Upper lobe of right lung (tissue), 1 donor: ENCODE data around the gene FTCD. TPM values are rescaled to one million over a fixed set of nuclear protein-coding genes. Genes with fewer than 3 reads are reported as not detected.
"Not testable (repeated sequence)": the region's sequence is repeated elsewhere in the genome, so short reads cannot be mapped to it uniquely, and the experiment has no call there.

Experiments
- ATAC-seq: fragments of 200-7000 bp; cut with Tn5 transposase; one replicate; pipeline ENCODE4 v1.9.1; 2020; ENCODE audit warnings: mild to moderate bottlenecking, moderate library complexity
- DNase-seq: peaks from one replicate; pipeline ENCODE4 v3.0.0-alpha.2; 2020
- H3K27ac ChIP-seq: fragments of 200-600 bp; one replicate; pipeline ENCODE4 v1.8.0; 2022
- H3K27me3 ChIP-seq: fragments of 200-600 bp; one replicate; pipeline ENCODE4 v1.8.0; 2022; ENCODE audit warnings: mild to moderate bottlenecking
- H3K36me3 ChIP-seq: fragments of 200-600 bp; one replicate; pipeline ENCODE4 v1.8.0; 2022
- H3K4me1 ChIP-seq: fragments of 200-600 bp; one replicate; pipeline ENCODE4 v1.8.0; 2022
- H3K4me3 ChIP-seq: fragments of 200-600 bp; one replicate; pipeline ENCODE4 v1.8.0; 2022; ENCODE audit warnings: mild to moderate bottlenecking
- H3K9me3 ChIP-seq: fragments of 200-600 bp; one replicate; pipeline ENCODE4 v1.8.0; 2022
- CTCF ChIP-seq: fragments of 200-600 bp; IDR thresholded peaks from one replicate; pipeline ENCODE4 v1.8.0; 2022; ENCODE audit warnings: antibody characterized with exemption
- intact Hi-C: fragments of 100-400 bp; cut with DNase I; formaldehyde crosslinking; loops from one replicate; pipeline ENCODE4 v1.11.0; 2022
- total RNA-seq: library from RNA; stranded (reverse); fragmentation: NEBNext Ultra II Directional; extraction: Animal tissue kit (Norgen Biotek cat#: 25700); gene quantifications from one replicate; pipeline ENCODE4 v1.2.1, GENCODE V29; 2021
- donor health status: DM: no; HTN: yes; CAD: no; lungs with severe emphysema.

The FTCD gene
- total RNA-seq, 1 donor from 2014 or later = 0.46 TPM

- Histone ChIP-seq H3K27ac (no peak overlapping the region), H3K4me1 (no peaks in the 10 kb centered on the region), H3K36me3 (no peaks in the 10 kb centered on the region), H3K9me3 (no peaks in the 10 kb centered on the region), H3K4me3 (no peak overlapping the region), H3K27me3 (no peaks in the 10 kb centered on the region)
- ATAC-seq (no peak), DNase-seq (peak; percentile 42)
- TF ChIP-seq CTCF = no peak
- intact Hi-C loops = no loop called here
Observed at GRCh38 chr21:46172863-46173528, 17.6 kb upstream of the FTCD start.

DNA sequence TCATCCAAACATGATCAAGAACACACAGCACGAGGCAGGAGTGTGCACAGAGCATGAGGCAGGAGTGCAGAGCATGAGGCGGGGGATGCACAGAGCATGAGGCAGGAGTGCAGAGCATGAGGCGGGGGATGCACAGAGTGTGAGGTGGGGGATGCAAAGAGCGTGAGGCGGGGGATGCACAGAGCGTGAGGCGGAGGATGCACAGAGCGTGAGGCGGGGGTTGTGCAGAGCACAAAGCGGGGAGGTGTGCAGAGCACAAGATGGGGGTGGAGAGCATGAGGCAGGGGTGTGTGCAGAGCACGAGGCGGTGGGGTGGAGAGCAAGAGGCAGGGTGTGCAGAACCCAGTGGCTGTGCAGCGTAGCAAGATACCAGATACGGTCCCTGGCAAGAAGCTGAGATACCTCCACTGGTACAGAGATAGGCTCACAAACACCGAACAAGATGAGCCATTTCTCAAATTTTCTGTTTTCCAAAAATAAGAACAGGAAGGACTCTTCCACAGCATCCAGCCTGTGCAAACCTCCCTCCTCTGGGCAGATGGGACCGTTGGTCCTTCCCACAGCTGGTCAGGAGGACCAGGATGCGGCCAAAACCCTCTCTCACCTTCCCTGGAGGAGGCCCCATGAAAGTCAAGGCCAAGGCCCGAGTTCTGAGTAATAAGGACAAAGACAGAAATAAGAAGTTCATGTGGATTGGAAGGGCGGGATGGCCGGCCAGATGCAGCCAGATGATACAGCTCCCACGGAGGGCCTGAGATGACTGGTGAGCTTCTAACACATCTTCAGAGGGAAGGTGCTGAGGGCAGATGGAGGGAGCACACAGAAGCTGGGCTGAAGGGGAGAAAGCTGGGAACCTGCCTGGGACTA, 16.9 kb upstream of the FTCD start:
- no peaks in the 10 kb centered on the region for H3K27me3 ChIP-seq
- DNase-seq (peak; percentile 30), ATAC-seq (peak; percentile 13)
- H3K27ac ChIP-seq = no peak overlapping the region
- no peak for TF ChIP-seq CTCF
- intact Hi-C loops = no loop called here
- H3K9me3 ChIP-seq = no peaks in the 10 kb centered on the region
- H3K36me3 ChIP-seq = no peaks in the 10 kb centered on the region
- no peaks in the 10 kb centered on the region for H3K4me1 ChIP-seq
- H3K4me3 ChIP-seq = no peak overlapping the region

- no peaks in the 10 kb centered on the region for H3K36me3 ChIP-seq
- DNase-seq (no peak), ATAC-seq (no peak)
- H3K9me3 ChIP-seq = no peaks in the 10 kb centered on the region
- no peak overlapping the region for H3K4me3 ChIP-seq
- no peaks in the 10 kb centered on the region for H3K27me3 ChIP-seq
- no peak for TF ChIP-seq CTCF
- no peak overlapping the region for H3K27ac ChIP-seq
- intact Hi-C loops = no loop called here
- no peaks in the 10 kb centered on the region for H3K4me1 ChIP-seq
Observed at GRCh38 chr21:46171585-46171984, 16.2 kb upstream of the FTCD start.

DNA sequence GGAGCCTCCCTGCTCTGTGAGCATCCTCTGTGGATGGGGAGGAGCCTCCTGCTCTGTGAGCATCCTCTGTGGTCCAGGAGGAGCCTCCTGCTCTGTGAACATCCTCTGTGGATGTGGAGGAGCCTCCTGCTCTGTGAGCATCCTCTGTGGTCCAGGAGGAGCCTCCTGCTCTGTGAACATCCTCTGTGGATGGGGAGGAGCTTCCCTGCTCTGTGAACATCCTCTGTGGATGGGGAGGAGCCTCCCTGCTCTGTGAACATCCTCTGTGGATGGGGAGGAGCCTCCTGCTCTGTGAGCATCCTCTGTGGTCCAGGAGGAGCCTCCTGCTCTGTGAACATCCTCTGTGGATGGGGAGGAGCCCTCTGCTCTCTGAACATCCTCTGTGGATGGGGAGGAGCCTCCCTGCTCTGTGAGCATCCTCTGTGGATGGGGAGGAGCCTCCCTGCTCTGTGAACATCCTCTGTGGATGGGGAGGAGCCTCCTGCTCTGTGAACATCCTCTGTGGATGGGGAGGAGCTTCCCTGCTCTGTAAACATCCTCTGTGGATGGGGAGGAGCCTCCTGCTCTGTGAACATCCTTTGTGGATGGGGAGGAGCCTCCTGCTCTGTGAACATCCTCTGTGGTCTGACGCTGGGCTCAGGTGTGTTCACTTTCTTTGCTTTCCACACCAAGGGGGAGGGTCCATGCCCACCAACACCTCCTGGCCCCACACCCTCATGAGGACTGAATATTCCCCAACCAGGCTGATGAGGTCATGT, 15.2 kb upstream of the FTCD start:
- not testable (repeated sequence) for DNase-seq, ATAC-seq

GRCh38 chr21:46168659-46169386, 13.4 kb upstream of the FTCD start:
- H3K9me3 ChIP-seq = no peaks in the 10 kb centered on the region
- intact Hi-C loops = no loop called here
- H3K27me3 ChIP-seq = no peaks in the 10 kb centered on the region
- H3K36me3 ChIP-seq = no peaks in the 10 kb centered on the region
- ATAC-seq = no peak
- no peak overlapping the region for H3K4me3 ChIP-seq
- H3K4me1 ChIP-seq = no peaks in the 10 kb centered on the region
- no peak for DNase-seq
- TF ChIP-seq CTCF = no peak
- no peak overlapping the region for H3K27ac ChIP-seq

More for the DNA sequence above, 15.2 kb upstream of the FTCD start:
- H3K36me3 ChIP-seq, H3K27me3 ChIP-seq, intact Hi-C loops, H3K4me1 ChIP-seq, H3K4me3 ChIP-seq, H3K27ac ChIP-seq, H3K9me3 ChIP-seq: not testable (repeated sequence)
